ENCODE results near the gene KIF23.

KIF23 gene

GRCh38 chr15:69424748-69425413 is 10.7 kb downstream of the KIF23 start:
- Histone ChIP-seq H3K4me1 (ENCODE audit: low read length) (no peaks in the 10 kb centered on the region), H3K9ac (ENCODE audit: low read length) (no peak overlapping the region), H2AFZ (ENCODE audit: low read length) (no peak overlapping the region), H3K79me2 (ENCODE audit: low read length) (peaks cover 15% of the 10 kb centered on the region; the same call in 1 of the 2 replicates), H3K4me3 (ENCODE audit: low read length) (no peak overlapping the region), H3K4me2 (ENCODE audit: low read depth, low read length) (no peak overlapping the region), H3K9me2 (replicated peaks; ENCODE audit: insufficient read depth, low read length) (no peaks in the 10 kb centered on the region), H3K27me3 (replicated peaks; ENCODE audit: insufficient read depth, low read length) (no peaks in the 10 kb centered on the region), H3K27ac (ENCODE audit: low read length) (no peak overlapping the region), H3F3A (ENCODE audit: insufficient read depth, low read length) (no peaks in the 10 kb centered on the region), H3K36me3 (replicated peaks; ENCODE audit: insufficient read depth, low read length) (peaks cover 10% of the 10 kb centered on the region; the same call in 1 of the 2 replicates), H3K9me3 (replicated peaks; ENCODE audit: insufficient read depth, low read length) (no peaks in the 10 kb centered on the region), H4K20me1 (ENCODE audit: insufficient read depth, low read length) (no peaks in the 10 kb centered on the region)
- TF ChIP-seq EZH2phosphoT487 (IDR thresholded peaks at IDR 0.05; ENCODE audit: low read length) (no peak), EZH2 (optimal IDR thresholded peaks at IDR 0.05; ENCODE audit: low read depth, low read length) (no peak), CTCF (IDR thresholded peaks at IDR 0.05; ENCODE audit: low read length) (no peak)
- DNase-seq: no peak

- DNase-seq: no peak
- Histone ChIP-seq H3K79me2 (ENCODE audit: low read length) (peaks cover 26% of the 10 kb centered on the region; the same call in 1 of the 2 replicates), H3K9me2 (replicated peaks; ENCODE audit: insufficient read depth, low read length) (no peaks in the 10 kb centered on the region), H3K9ac (ENCODE audit: low read length) (no peak overlapping the region), H2AFZ (ENCODE audit: low read length) (no peak overlapping the region), H3K36me3 (replicated peaks; ENCODE audit: insufficient read depth, low read length) (peaks cover 28% of the 10 kb centered on the region), H3K4me3 (ENCODE audit: low read length) (no peak overlapping the region), H3K27me3 (replicated peaks; ENCODE audit: insufficient read depth, low read length) (no peaks in the 10 kb centered on the region), H3K4me1 (ENCODE audit: low read length) (no peaks in the 10 kb centered on the region), H4K20me1 (ENCODE audit: insufficient read depth, low read length) (no peaks in the 10 kb centered on the region), H3K27ac (ENCODE audit: low read length) (no peak overlapping the region), H3K4me2 (ENCODE audit: low read depth, low read length) (no peak overlapping the region), H3K9me3 (replicated peaks; ENCODE audit: insufficient read depth, low read length) (no peaks in the 10 kb centered on the region), H3F3A (ENCODE audit: insufficient read depth, low read length) (no peaks in the 10 kb centered on the region)
- TF ChIP-seq CTCF (IDR thresholded peaks at IDR 0.05; ENCODE audit: low read length) (no peak), EZH2phosphoT487 (IDR thresholded peaks at IDR 0.05; ENCODE audit: low read length) (no peak), EZH2 (optimal IDR thresholded peaks at IDR 0.05; ENCODE audit: low read depth, low read length) (no peak)
Measured at GRCh38 chr15:69433831-69434230, 19.7 kb downstream of the KIF23 start.

- Histone ChIP-seq H3K9me3 (replicated peaks; ENCODE audit: insufficient read depth, low read length) (no peaks in the 10 kb centered on the region), H3K27ac (ENCODE audit: low read length) (no peak overlapping the region), H3K9ac (ENCODE audit: low read length) (no peak overlapping the region), H3K9me2 (replicated peaks; ENCODE audit: insufficient read depth, low read length) (no peaks in the 10 kb centered on the region), H2AFZ (ENCODE audit: low read length) (no peak overlapping the region), H3K4me2 (ENCODE audit: low read depth, low read length) (no peak overlapping the region), H4K20me1 (ENCODE audit: insufficient read depth, low read length) (no peaks in the 10 kb centered on the region), H3K27me3 (replicated peaks; ENCODE audit: insufficient read depth, low read length) (no peaks in the 10 kb centered on the region), H3F3A (ENCODE audit: insufficient read depth, low read length) (no peaks in the 10 kb centered on the region), H3K36me3 (replicated peaks; ENCODE audit: insufficient read depth, low read length) (peaks cover 29% of the 10 kb centered on the region), H3K4me3 (ENCODE audit: low read length) (no peak overlapping the region), H3K79me2 (ENCODE audit: low read length) (peaks cover 26% of the 10 kb centered on the region; the same call in 1 of the 2 replicates), H3K4me1 (ENCODE audit: low read length) (no peaks in the 10 kb centered on the region)
- no peak for DNase-seq
- TF ChIP-seq CTCF (IDR thresholded peaks at IDR 0.05; ENCODE audit: low read length): no peak
Measured at GRCh38 chr15:69434238-69434637, 20.1 kb downstream of the KIF23 start.

Data from MM.1S (cell line).